HEK293 (cell line): ENCODE measurements around the gene VEZT.
"Not testable (repeated sequence)": the region's sequence is repeated elsewhere in the genome, so short reads cannot be mapped to it uniquely, and the experiment has no call there.

ENCODE experiments used
- CTCF ChIA-PET: fragments of 350-600 bp; formaldehyde crosslinking; extraction: SDS; loops from one replicate; lab custom pipeline; 2021; ENCODE audit warnings: antibody characterized with exemption; lab: Yijun Ruan, JAX
- POLR2A ChIA-PET: fragments of 300-600 bp; formaldehyde crosslinking; extraction: SDS; loops from one replicate; lab custom pipeline; 2020; ENCODE audit warnings: antibody characterized with exemption, inconsistent platforms; lab: Yijun Ruan, JAX
- H3K27ac ChIP-seq: fragments of 200-500 bp; sonication (Bioruptor generic); 2 replicates; pipeline ENCODE4 v1.5.1; 2014; ENCODE audit warnings: low read depth, low read length, control low read depth, inconsistent platforms; ENCODE audit errors: extremely low read depth
- H3K36me3 ChIP-seq, 2 experiments: fragments of 200-500 bp in 1 of 2; sonication (Bioruptor generic) in 1 of 2; 1 replicate in 1 of 2; 2 replicates in 1 of 2; pipeline ENCODE4 v1.5.1; 2014 to 2017; ENCODE audit warnings: inconsistent platforms in 2 of 2, low read length in 2 of 2; ENCODE audit not compliant: control insufficient read depth in 2 of 2, insufficient read depth in 1 of 2
- H3K4me1 ChIP-seq: fragments of 200-500 bp; sonication (Bioruptor generic); 2 replicates; pipeline ENCODE4 v1.5.1; 2014; ENCODE audit warnings: mild to moderate bottlenecking, low read length, inconsistent platforms; ENCODE audit not compliant: control insufficient read depth, insufficient read depth
- H3K4me3 ChIP-seq: 2 replicates; pipeline ENCODE4 v1.5.1; 2011; ENCODE audit warnings: low read depth, mild to moderate bottlenecking, control low read depth, low read length, moderate library complexity
- H3K9me3 ChIP-seq: fragments of 200-500 bp; sonication (Bioruptor generic); 2 replicates; pipeline ENCODE4 v1.5.1; 2014; ENCODE audit warnings: low read depth, low read length, inconsistent platforms; ENCODE audit not compliant: control insufficient read depth, insufficient read depth
- FEZF1 ChIP-seq: fragments of 450-650 bp; formaldehyde crosslinking; IDR thresholded peaks from 2 replicates; pipeline ENCODE4 v1.5.1; 2016; ENCODE audit warnings: missing biosample characterization, missing genetic modification characterization
- KLF10 ChIP-seq: fragments of 450-650 bp; IDR thresholded peaks from 2 replicates; pipeline ENCODE4 v1.5.1; 2018; ENCODE audit warnings: missing biosample characterization, mild to moderate bottlenecking, missing genetic modification characterization
- ZBTB21 ChIP-seq: fragments of 450-650 bp; formaldehyde crosslinking; IDR thresholded peaks from 2 replicates; pipeline ENCODE4 v1.5.1; 2017; ENCODE audit warnings: missing biosample characterization, missing genetic modification characterization
- ZBTB48 ChIP-seq: fragments of 450-650 bp; formaldehyde crosslinking; IDR thresholded peaks from 2 replicates; pipeline ENCODE4 v1.5.1; 2016; ENCODE audit warnings: missing biosample characterization, missing genetic modification characterization
- ZBTB8A ChIP-seq: fragments of 450-650 bp; formaldehyde crosslinking; IDR thresholded peaks from 2 replicates; pipeline ENCODE4 v1.5.1; 2016; ENCODE audit warnings: missing biosample characterization, missing genetic modification characterization
- ZNF404 ChIP-seq: fragments of 450-650 bp; formaldehyde crosslinking; IDR thresholded peaks from 2 replicates; pipeline ENCODE4 v1.5.1; 2017; ENCODE audit warnings: missing biosample characterization, missing genetic modification characterization
- ZNF530 ChIP-seq: fragments of 450-650 bp; formaldehyde crosslinking; IDR thresholded peaks from 2 replicates; pipeline ENCODE4 v1.5.1; 2016; ENCODE audit warnings: low read depth, missing biosample characterization, missing genetic modification characterization
- TF ChIP-seq, protein P1 (sequence below): fragments of 450-650 bp; formaldehyde crosslinking; conservative IDR thresholded peaks from 2 replicates; pipeline ENCODE4 v1.5.1; 2016; ENCODE audit warnings: low read depth, missing biosample characterization, missing genetic modification characterization
- TF ChIP-seq, protein P2 (sequence below): fragments of 450-650 bp; formaldehyde crosslinking; IDR thresholded peaks from 2 replicates; pipeline ENCODE4 v1.5.1; 2016; ENCODE audit warnings: missing biosample characterization, missing genetic modification characterization

Gene VEZT

DNA sequence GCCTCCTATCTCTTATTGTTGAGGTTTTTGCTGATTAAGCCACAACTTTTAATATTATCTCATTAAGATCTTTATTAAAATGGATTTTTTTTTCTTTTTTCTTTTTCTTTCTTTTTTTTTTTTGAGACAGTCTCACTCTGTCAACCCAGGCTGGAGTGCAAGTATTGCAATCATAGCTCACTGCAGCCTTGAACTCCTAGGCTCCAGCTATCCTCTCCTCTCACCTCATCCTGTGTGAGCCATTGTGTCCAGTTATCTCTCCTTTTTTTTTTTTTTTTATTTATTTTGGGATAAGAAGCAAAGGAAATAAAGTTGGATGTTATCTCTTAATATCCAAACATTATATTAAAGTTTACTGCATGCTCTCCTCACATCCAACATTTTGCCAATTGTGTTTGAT lies 12.7 kb downstream of the VEZT start (continued):
- TF ChIP-seq ZNF404 (tag by site-specific recombination), result no peak
- no peak for TF ChIP-seq ZBTB48 (tag by site-specific recombination)
- no peak for TF ChIP-seq ZNF530
- TF ChIP-seq ZBTB21 (tag by site-specific recombination), result no peak

DNA sequence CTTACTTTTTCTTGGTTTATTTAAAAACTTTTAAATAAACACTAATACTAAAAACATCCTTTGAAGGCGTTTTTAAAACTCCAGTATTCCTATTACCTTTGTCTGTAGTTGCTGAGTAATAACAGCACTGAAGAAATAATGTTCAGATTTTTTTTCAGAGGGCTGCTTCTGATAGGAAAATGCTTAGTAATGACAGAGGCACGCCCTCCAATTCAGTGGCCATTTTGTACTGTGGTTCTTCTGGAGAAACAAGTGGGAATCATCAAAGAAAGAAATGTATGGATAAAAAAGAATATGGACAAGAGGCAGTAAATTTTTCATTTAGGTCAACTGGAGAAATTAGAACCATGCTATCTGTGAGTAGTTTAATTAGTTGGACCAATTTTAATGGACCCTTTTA lies 13.6 kb downstream of the VEZT start:
- Histone ChIP-seq H3K9me3 (no peaks in the 10 kb centered on the region), H3K4me3 (no peak overlapping the region)
- CTCF ChIA-PET, result interaction anchor here (0.7 to 1.0 kb wide), 3 partner anchors 13 to 114 kb away, joined by 3 read pairs; no protein-coding TSS in a partner anchor
- TF ChIP-seq KLF10 (tag by site-specific recombination) (peak; percentile 70), ZBTB8A (tag by site-specific recombination) (peak; percentile 26; the same call in 1 of the 2 replicates)
- TF ChIP-seq, protein P1, sequence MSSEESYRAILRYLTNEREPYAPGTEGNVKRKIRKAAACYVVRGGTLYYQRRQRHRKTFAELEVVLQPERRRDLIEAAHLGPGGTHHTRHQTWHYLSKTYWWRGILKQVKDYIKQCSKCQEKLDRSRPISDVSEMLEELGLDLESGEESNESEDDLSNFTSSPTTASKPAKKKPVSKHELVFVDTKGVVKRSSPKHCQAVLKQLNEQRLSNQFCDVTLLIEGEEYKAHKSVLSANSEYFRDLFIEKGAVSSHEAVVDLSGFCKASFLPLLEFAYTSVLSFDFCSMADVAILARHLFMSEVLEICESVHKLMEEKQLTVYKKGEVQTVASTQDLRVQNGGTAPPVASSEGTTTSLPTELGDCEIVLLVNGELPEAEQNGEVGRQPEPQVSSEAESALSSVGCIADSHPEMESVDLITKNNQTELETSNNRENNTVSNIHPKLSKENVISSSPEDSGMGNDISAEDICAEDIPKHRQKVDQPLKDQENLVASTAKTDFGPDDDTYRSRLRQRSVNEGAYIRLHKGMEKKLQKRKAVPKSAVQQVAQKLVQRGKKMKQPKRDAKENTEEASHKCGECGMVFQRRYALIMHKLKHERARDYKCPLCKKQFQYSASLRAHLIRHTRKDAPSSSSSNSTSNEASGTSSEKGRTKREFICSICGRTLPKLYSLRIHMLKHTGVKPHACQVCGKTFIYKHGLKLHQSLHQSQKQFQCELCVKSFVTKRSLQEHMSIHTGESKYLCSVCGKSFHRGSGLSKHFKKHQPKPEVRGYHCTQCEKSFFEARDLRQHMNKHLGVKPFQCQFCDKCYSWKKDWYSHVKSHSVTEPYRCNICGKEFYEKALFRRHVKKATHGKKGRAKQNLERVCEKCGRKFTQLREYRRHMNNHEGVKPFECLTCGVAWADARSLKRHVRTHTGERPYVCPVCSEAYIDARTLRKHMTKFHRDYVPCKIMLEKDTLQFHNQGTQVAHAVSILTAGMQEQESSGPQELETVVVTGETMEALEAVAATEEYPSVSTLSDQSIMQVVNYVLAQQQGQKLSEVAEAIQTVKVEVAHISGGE (tag by site-specific recombination), result no peak
- TF ChIP-seq, all 188 proteins: peak for 2
- peaks cover 13% of the 10 kb centered on the region for H3K4me1 ChIP-seq
- no peak overlapping the region for H3K27ac ChIP-seq
- peaks cover 4 to 7% of the 10 kb centered on the region in 2 experiments; a peak in 2 of 3 replicates for H3K36me3 ChIP-seq
- POLR2A ChIA-PET, result interaction anchor here (1.6 kb wide), 1 partner anchor 14 kb away, joined by 6 read pairs; the partner anchor contains the start of genes FGD6 and VEZT

DNA sequence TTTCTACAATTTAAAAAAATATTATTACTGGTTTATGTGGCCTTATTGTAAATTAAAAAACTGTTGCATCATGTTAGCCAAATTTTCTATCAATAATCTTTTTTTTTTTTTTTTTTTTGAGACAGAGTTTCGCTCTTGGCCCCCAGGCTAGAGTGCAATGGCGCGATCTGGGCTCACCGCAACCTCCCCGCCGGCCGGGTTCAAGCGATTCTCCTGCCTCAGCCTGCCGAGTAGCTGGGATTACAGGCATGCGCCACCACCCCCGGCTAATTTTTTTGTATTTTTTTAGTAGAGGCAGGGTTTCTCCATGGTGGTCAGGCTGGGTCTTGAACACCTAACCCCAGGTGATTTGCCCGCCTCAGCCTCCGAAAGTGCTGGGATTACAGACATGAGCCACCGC lies 16.6 kb downstream of the VEZT start:
- CTCF ChIA-PET, result interaction anchor here (0.6 kb wide), 1 partner anchor 130 kb away, joined by 3 read pairs; no protein-coding TSS in a partner anchor
- H3K9me3 ChIP-seq, H3K36me3 ChIP-seq, POLR2A ChIA-PET, H3K27ac ChIP-seq, H3K4me3 ChIP-seq: not testable (repeated sequence)
- H3K4me1 ChIP-seq, result peaks cover 10% of the 10 kb centered on the region

DNA sequence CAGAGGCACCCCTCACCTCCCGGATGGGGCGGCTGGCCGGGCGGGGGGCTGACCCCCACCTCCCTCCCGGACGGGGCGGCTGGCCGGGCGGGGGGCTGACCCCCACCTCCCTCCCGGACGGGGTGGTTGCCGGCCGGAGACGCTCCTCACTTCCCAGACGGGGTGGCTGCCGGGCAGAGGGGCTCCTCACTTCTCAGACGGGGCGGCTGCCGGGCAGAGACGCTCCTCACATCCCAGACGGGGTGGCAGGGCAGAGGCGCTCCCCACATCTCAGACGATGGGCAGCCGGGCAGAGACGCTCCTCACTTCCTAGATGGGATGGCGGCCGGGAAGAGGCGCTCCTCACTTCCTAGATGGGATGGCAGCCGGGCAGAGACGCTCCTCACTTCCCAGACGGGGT lies 18.0 kb downstream of the VEZT start:
- H3K4me1 ChIP-seq, CTCF ChIA-PET, H3K9me3 ChIP-seq, H3K36me3 ChIP-seq, H3K27ac ChIP-seq, POLR2A ChIA-PET, H3K4me3 ChIP-seq: not testable (repeated sequence)

DNA sequence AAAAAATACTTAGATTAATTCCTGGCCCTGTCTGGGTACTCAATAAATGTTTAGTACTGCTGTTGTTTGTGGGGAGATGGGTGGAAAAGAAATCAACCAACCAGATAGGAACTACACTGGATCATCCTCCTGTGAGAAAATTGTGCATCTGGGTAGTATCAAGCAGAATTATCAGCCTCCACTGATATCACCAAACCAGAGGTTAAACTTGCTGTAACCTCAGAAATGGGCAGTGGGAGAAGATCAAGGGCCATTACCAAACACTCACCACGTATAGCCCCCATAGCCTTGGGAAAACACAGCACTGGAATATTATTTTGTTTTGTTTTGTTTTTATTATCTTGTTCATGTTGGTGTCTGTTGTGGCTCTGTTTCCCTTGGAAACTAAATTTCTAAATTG lies 19.7 kb downstream of the VEZT start:
- Histone ChIP-seq H3K4me1 (peaks cover 4% of the 10 kb centered on the region; the same call in 1 of the 2 replicates), H3K27ac (no peak overlapping the region)
- CTCF ChIA-PET, result interaction anchor here (0.6 kb wide), 1 partner anchor 16 kb away, joined by 3 read pairs; no protein-coding TSS in a partner anchor
- no peak for TF ChIP-seq FEZF1
- TF ChIP-seq, protein P2, sequence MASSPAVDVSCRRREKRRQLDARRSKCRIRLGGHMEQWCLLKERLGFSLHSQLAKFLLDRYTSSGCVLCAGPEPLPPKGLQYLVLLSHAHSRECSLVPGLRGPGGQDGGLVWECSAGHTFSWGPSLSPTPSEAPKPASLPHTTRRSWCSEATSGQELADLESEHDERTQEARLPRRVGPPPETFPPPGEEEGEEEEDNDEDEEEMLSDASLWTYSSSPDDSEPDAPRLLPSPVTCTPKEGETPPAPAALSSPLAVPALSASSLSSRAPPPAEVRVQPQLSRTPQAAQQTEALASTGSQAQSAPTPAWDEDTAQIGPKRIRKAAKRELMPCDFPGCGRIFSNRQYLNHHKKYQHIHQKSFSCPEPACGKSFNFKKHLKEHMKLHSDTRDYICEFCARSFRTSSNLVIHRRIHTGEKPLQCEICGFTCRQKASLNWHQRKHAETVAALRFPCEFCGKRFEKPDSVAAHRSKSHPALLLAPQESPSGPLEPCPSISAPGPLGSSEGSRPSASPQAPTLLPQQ (tag by site-specific recombination), result no peak
- TF ChIP-seq, all 188 proteins: peak for 0
- no peak overlapping the region for H3K4me3 ChIP-seq
- POLR2A ChIA-PET, result no interaction called here
- H3K9me3 ChIP-seq, result no peaks in the 10 kb centered on the region
- peaks cover 7 to 8% of the 10 kb centered on the region in 2 experiments; a peak in 2 of 3 replicates for H3K36me3 ChIP-seq
